GM19193 (cell line): Measurements from ENCODE around the gene CIT.

Source experiments
- POLR2A ChIP-seq: IDR thresholded peaks from 4 replicates; pipeline ENCODE4 v1.6.1; 2011; ENCODE audit not compliant: insufficient read depth, insufficient read length; ENCODE audit errors: extremely low read depth

CIT gene

GRCh38 chr12:119876761-119877638 lies at the start of gene CIT:
Gene CIT (minus strand): TSS chr12:119877320. CDS start chr12:119876168, 1,152 bp downstream.
- TF ChIP-seq POLR2A, result peak; percentile 60

GRCh38 chr12:119925269-119925668 lies 48.1 kb upstream of the CIT start:
- TF ChIP-seq POLR2A, result no peak

GRCh38 chr12:119920064-119920463 lies 42.9 kb upstream of the CIT start:
- TF ChIP-seq POLR2A, result no peak

- TF ChIP-seq POLR2A, result no peak
Measured at GRCh38 chr12:119915894-119916510, 38.9 kb upstream of the CIT start.

GRCh38 chr12:119914666-119915065 lies 37.5 kb upstream of the CIT start:
- no peak for TF ChIP-seq POLR2A

GRCh38 chr12:119913536-119914330 lies 36.6 kb upstream of the CIT start:
- TF ChIP-seq POLR2A, result no peak

- no peak for TF ChIP-seq POLR2A
Measured at GRCh38 chr12:119911182-119911581, 34.1 kb upstream of the CIT start.

- TF ChIP-seq POLR2A, result no peak
Measured at GRCh38 chr12:119910586-119910985, 33.5 kb upstream of the CIT start.

GRCh38 chr12:119902084-119902509 lies 25.0 kb upstream of the CIT start:
- no peak for TF ChIP-seq POLR2A

GRCh38 chr12:119901670-119902069 lies 24.6 kb upstream of the CIT start:
- TF ChIP-seq POLR2A, result no peak

- no peak for TF ChIP-seq POLR2A
Measured at GRCh38 chr12:119894916-119895315, 17.8 kb upstream of the CIT start.

- TF ChIP-seq POLR2A, result no peak
Measured at GRCh38 chr12:119885549-119885948, 8.4 kb upstream of the CIT start.

- no peak for TF ChIP-seq POLR2A
Measured at GRCh38 chr12:119883237-119883636, 6.1 kb upstream of the CIT start.

GRCh38 chr12:119877639-119877948 lies 474 bp upstream of the CIT start:
- TF ChIP-seq POLR2A, result no peak

GRCh38 chr12:119870457-119870856 lies 6.7 kb downstream of the CIT start:
- no peak for TF ChIP-seq POLR2A

- TF ChIP-seq POLR2A, result no peak
Measured at GRCh38 chr12:119869720-119870119, 7.4 kb downstream of the CIT start.

GRCh38 chr12:119868992-119869391 lies 8.1 kb downstream of the CIT start:
- no peak for TF ChIP-seq POLR2A
